ENCODE measurements around the gene GTF2H4.

- TF ChIP-seq POLR2AphosphoS5 (IDR thresholded peaks at IDR 0.05) = no peak
- TF ChIP-seq, protein P1, sequence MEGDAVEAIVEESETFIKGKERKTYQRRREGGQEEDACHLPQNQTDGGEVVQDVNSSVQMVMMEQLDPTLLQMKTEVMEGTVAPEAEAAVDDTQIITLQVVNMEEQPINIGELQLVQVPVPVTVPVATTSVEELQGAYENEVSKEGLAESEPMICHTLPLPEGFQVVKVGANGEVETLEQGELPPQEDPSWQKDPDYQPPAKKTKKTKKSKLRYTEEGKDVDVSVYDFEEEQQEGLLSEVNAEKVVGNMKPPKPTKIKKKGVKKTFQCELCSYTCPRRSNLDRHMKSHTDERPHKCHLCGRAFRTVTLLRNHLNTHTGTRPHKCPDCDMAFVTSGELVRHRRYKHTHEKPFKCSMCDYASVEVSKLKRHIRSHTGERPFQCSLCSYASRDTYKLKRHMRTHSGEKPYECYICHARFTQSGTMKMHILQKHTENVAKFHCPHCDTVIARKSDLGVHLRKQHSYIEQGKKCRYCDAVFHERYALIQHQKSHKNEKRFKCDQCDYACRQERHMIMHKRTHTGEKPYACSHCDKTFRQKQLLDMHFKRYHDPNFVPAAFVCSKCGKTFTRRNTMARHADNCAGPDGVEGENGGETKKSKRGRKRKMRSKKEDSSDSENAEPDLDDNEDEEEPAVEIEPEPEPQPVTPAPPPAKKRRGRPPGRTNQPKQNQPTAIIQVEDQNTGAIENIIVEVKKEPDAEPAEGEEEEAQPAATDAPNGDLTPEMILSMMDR (IDR thresholded peaks at IDR 0.05) = no peak
These were observed 17.2 kb upstream of the GTF2H4 start for GRCh38 chr6:30890646-30891449.
